ENCODE measurements around the gene DNAH7. TPM values are rescaled to one million over a fixed set of nuclear protein-coding genes. Genes with fewer than 3 reads are reported as not detected.
"Not testable (repeated sequence)": the region's sequence is repeated elsewhere in the genome, so short reads cannot be mapped to it uniquely, and the experiment has no call there.

DNAH7 gene
- total RNA-seq, 1 donor from 2014 or later, result 0.11 TPM

DNA sequence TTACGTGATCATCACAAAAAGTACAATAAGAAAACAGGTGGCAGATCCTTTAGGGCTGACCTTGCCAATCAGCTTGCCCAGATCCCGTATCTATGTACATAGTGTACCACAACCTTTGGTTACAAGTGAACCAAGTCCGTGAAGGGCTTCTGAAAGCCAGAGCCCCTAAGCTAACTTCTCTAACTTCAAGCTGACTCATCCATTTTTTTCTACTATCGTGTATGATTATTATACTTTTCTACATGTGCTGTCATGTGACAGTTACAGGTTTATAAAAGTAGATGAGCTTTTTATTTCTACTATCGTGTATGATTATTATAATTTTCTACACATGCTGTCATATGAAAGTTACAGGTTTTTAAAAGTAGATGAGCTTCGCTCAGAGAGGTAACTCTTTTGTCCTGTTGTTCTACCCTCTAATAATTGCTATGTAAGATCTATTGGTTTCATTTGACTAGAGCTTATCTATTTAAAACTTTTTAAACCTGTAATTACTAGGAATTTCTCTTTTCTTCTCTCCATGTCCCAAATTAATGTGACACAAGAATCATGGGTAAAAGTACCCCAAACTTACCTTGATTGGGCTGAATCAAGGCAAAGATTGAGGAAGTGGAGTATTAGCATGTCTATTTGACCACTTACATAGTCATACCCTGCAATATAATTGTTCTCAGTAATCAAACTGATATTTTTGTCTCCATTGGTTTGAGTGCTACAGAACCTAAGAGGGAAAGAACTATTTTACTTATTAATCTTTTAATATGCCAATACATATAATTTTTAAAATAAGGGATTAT lies 29.4 kb upstream of the DNAH7 start:
- no peak for DNase-seq
- Histone ChIP-seq H3K27me3 (ENCODE audit: low read depth) (no peaks in the 10 kb centered on the region), H3K4me3 (no peak overlapping the region), H3K9me3 (replicated peaks) (peaks cover 14% of the 10 kb centered on the region), H3K36me3 (no peaks in the 10 kb centered on the region), H3K27ac (replicated peaks) (no peak overlapping the region), H3K4me1 (no peaks in the 10 kb centered on the region)
- TF ChIP-seq, protein P1, sequence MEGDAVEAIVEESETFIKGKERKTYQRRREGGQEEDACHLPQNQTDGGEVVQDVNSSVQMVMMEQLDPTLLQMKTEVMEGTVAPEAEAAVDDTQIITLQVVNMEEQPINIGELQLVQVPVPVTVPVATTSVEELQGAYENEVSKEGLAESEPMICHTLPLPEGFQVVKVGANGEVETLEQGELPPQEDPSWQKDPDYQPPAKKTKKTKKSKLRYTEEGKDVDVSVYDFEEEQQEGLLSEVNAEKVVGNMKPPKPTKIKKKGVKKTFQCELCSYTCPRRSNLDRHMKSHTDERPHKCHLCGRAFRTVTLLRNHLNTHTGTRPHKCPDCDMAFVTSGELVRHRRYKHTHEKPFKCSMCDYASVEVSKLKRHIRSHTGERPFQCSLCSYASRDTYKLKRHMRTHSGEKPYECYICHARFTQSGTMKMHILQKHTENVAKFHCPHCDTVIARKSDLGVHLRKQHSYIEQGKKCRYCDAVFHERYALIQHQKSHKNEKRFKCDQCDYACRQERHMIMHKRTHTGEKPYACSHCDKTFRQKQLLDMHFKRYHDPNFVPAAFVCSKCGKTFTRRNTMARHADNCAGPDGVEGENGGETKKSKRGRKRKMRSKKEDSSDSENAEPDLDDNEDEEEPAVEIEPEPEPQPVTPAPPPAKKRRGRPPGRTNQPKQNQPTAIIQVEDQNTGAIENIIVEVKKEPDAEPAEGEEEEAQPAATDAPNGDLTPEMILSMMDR (IDR thresholded peaks at IDR 0.05; ENCODE audit: borderline replicate concordance), result no peak
- intact Hi-C loops (cut with micrococcal nuclease), result no loop called here

DNA sequence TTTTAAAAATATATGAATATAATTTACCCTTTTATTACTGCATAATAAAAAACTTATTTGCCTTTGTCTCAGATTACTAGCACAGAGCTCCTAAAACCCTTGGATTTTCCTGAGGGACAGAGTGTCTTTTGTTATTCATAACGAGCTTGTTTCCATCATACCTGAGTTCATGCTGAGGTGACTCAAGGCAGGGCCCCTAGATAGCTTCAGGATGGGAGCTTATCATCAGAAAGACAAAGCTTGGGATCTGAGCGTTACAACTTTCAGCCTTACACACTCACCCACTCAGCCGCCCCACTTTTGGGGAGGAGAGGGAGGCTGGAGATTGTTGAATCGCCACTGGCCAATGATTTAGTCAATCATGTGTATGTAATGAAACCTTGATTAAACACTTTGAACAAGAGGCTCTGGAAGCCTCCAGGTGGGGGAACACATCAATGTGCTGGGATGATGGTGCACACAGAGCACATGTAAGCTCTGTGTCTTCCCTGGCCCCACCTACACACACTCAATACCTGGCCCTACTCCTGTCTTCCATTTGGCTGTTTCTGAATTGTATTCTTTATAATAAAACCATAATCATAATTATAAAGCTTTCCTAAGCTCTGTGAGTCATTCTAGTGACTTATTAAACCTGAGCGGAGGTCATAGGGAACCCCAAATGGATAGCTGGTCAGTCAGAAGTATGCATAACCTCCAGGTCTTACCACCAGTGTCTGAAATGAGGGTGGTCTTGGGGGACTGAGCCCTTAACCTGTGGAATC lies 28.5 kb upstream of the DNAH7 start:
- Histone ChIP-seq H3K36me3 (no peaks in the 10 kb centered on the region), H3K4me1 (no peaks in the 10 kb centered on the region), H3K9me3 (replicated peaks) (peaks cover 14% of the 10 kb centered on the region), H3K27ac (replicated peaks) (no peak overlapping the region), H3K27me3 (ENCODE audit: low read depth) (no peaks in the 10 kb centered on the region), H3K4me3 (no peak overlapping the region)
- no peak for DNase-seq
- TF ChIP-seq, protein P1 (IDR thresholded peaks at IDR 0.05; ENCODE audit: borderline replicate concordance), result no peak
- intact Hi-C loops (cut with micrococcal nuclease), result no loop called here

DNA sequence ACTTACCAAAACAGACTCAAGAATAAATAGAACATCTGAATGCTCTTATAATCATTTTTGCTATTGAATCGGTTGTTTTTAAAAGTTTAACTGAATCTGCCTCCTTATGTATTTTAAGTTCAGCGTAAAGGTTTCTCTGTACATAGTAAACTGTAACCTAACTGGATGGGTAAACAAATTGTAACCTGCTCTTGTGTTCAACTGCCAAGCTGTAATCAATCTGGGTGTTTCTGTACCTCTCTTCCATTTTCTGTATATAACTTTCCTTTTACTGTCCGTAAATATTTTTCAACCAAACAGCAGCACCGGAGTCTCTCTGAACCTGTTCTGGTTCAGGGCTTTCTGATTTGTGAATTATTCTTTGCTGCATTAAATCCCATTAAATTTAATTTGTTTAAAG lies 27.6 kb upstream of the DNAH7 start:
- TF ChIP-seq, protein P1 (IDR thresholded peaks at IDR 0.05; ENCODE audit: borderline replicate concordance), result no peak
- Histone ChIP-seq H3K36me3 (no peaks in the 10 kb centered on the region), H3K27me3 (ENCODE audit: low read depth) (no peaks in the 10 kb centered on the region), H3K4me3 (no peak overlapping the region), H3K9me3 (replicated peaks) (peaks cover 14% of the 10 kb centered on the region), H3K4me1 (no peaks in the 10 kb centered on the region), H3K27ac (replicated peaks) (no peak overlapping the region)
- DNase-seq, result no peak
- intact Hi-C loops (cut with micrococcal nuclease), result no loop called here

DNA sequence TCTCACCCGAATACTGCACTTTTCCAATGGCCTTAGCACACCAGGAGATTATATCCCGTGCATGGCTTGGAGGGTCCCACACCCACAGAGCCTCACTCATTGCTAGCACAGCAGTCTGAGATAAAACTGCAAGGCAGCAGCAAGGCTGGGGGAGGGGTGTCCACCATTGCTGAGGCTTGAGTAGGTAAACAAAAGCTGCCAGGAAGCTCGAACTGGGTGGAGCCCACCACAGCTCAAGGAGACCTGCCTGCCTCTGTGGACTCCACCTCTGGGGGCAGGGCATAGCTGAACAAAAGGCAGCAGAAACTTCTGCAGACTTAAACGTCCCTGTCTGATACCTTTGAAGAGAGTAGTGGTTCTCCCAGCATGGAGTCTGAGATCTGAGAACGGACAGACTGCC lies 20.8 kb upstream of the DNAH7 start:
- not testable (repeated sequence) for DNase-seq; H3K4me3 ChIP-seq; H3K4me1 ChIP-seq; H3K27me3 ChIP-seq (ENCODE audit: low read depth); H3K36me3 ChIP-seq; H3K27ac ChIP-seq (replicated peaks)
- peaks cover 12% of the 10 kb centered on the region for H3K9me3 ChIP-seq (replicated peaks)
- intact Hi-C loops (cut with micrococcal nuclease), result loop anchor here (10.0 kb wide), 1 partner anchor 195 kb away; no protein-coding TSS in a partner anchor

DNA sequence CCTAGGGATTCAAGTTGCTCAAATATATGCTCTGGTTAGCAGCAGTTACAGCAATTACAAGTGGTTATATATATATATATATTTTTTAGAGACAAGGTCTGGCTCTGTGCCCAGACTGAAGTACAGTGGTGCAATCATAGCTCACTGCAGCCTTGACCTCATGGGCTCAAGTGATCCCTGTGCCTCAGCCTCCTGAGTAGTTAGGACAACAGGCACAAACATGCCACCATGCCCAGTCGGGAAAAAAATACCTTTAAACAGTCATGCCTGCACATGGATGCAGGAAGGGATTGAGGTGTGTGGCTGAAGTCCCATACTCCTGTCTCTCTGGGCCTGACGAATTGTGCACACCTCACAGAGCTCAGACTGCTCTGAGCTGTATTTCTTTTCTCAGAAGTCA lies 19.6 kb upstream of the DNAH7 start:
- no peak for DNase-seq
- intact Hi-C loops (cut with micrococcal nuclease), result loop anchor here (10.0 kb wide), 1 partner anchor 197 kb away; no protein-coding TSS in a partner anchor
- H3K9me3 ChIP-seq (replicated peaks), result no peaks in the 10 kb centered on the region
- H3K4me1 ChIP-seq, result peaks cover 4% of the 10 kb centered on the region
- H3K27me3 ChIP-seq (ENCODE audit: low read depth), result no peaks in the 10 kb centered on the region
- no peak overlapping the region for H3K27ac ChIP-seq (replicated peaks)
- H3K4me3 ChIP-seq, result no peak overlapping the region
- H3K36me3 ChIP-seq, result no peaks in the 10 kb centered on the region
- TF ChIP-seq, protein P1 (IDR thresholded peaks at IDR 0.05; ENCODE audit: borderline replicate concordance), result no peak

Data from left ventricle myocardium inferior (tissue), 1 donor.